Activated CD8-positive, alpha-beta T cell treated with anti-CD3 and anti-CD28 coated beads for 36 hours (primary cell): ENCODE data around the gene KPTN. TPM values are rescaled to one million over a fixed set of nuclear protein-coding genes. Genes with fewer than 3 reads are reported as not detected.

Experiments used
- ATAC-seq: fragments of 200-7000 bp; cut with Tn5 transposase; one replicate; pipeline ENCODE4 v1.10.0; 2021; ENCODE audit warnings: mild to moderate bottlenecking, moderate library complexity
- CTCF ChIA-PET: fragments of 350-600 bp; sonication (Branson Sonifier 250); formaldehyde crosslinking; loops from one replicate; lab custom pipeline; 2021; ENCODE audit warnings: antibody characterized with exemption; lab: Charles Lee
- POLR2A ChIA-PET: fragments of 350-600 bp; sonication (Branson Sonifier 250); formaldehyde crosslinking; loops from one replicate; lab custom pipeline; 2021; ENCODE audit warnings: antibody characterized with exemption; lab: Charles Lee
- DNase-seq: peaks from one replicate; pipeline ENCODE4 v3.0.0-alpha.2; 2020
- H3K27ac Mint-ChIP-seq: one replicate; pipeline ENCODE4 v1.8.0; 2021; ENCODE audit warnings: mild to moderate bottlenecking, mixed read lengths
- H3K27me3 Mint-ChIP-seq: one replicate; pipeline ENCODE4 v1.8.0; 2021; ENCODE audit warnings: mixed read lengths
- H3K36me3 Mint-ChIP-seq: one replicate; pipeline ENCODE4 v1.8.0; 2021; ENCODE audit warnings: low read depth, mixed read lengths
- H3K4me1 Mint-ChIP-seq: one replicate; pipeline ENCODE4 v1.8.0; 2021; ENCODE audit warnings: low read depth, mixed read lengths
- H3K4me3 Mint-ChIP-seq: one replicate; pipeline ENCODE4 v1.8.0; 2021; ENCODE audit warnings: mild to moderate bottlenecking, moderate library complexity, mixed read lengths
- H3K9me3 Mint-ChIP-seq: one replicate; pipeline ENCODE4 v1.8.0; 2021; ENCODE audit warnings: mixed read lengths
- intact Hi-C: fragments of 100-400 bp; cut with micrococcal nuclease; formaldehyde crosslinking; loops from one replicate; pipeline ENCODE4 v1.10.0; 2022
- total RNA-seq, 2 experiments: library from RNA; stranded (reverse); gene quantifications; one replicate each; pipeline ENCODE4 v1.2.3, GENCODE V29; 2021
- TF ChIP-seq, protein P1 (sequence below): fragments of 200-600 bp; IDR thresholded peaks from one replicate; pipeline ENCODE4 v1.8.0; 2022; ENCODE audit warnings: antibody characterized with exemption, mild to moderate bottlenecking

Gene KPTN
- total RNA-seq, 2 experiments from 2014 or later, result 10.4 to 11.0 TPM

- DNase-seq (no peak), ATAC-seq (no peak)
- TF ChIP-seq, protein P1, sequence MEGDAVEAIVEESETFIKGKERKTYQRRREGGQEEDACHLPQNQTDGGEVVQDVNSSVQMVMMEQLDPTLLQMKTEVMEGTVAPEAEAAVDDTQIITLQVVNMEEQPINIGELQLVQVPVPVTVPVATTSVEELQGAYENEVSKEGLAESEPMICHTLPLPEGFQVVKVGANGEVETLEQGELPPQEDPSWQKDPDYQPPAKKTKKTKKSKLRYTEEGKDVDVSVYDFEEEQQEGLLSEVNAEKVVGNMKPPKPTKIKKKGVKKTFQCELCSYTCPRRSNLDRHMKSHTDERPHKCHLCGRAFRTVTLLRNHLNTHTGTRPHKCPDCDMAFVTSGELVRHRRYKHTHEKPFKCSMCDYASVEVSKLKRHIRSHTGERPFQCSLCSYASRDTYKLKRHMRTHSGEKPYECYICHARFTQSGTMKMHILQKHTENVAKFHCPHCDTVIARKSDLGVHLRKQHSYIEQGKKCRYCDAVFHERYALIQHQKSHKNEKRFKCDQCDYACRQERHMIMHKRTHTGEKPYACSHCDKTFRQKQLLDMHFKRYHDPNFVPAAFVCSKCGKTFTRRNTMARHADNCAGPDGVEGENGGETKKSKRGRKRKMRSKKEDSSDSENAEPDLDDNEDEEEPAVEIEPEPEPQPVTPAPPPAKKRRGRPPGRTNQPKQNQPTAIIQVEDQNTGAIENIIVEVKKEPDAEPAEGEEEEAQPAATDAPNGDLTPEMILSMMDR, result no peak
- Mint-ChIP-seq H3K4me3 (no peak overlapping the region), H3K9me3 (no peaks in the 10 kb centered on the region), H3K27me3 (peaks cover 36% of the 10 kb centered on the region), H3K27ac (no peak overlapping the region), H3K4me1 (no peaks in the 10 kb centered on the region), H3K36me3 (no peaks in the 10 kb centered on the region)
- ChIA-PET POLR2A (no interaction called here), CTCF (no interaction called here)
- intact Hi-C loops, result no loop called here
Measured at GRCh38 chr19:47464675-47465419, 19.2 kb downstream of the KPTN start.

DNA sequence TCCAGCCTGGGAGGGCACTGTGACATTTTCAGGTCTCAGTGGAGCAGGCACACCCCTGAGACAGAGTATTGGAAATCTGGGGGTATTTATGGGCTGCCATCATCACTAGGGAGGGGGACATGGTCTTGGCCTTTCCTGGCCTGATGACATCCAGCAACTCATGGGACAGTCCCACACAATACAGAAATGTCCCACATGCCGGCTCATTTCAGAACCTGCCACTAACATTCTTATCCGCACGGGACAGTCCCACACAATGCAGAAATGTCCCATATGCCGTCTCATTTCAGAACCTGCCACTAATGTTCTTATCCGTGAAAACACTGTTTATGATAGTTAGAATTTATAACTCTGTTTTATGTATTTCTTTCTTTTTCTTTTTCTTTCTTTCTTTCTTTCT, 22.1 kb downstream of the KPTN start:
- no peak for ATAC-seq
- DNase-seq, result no peak
- ChIA-PET CTCF (interaction anchor here (1.3 kb wide), 1 partner anchor 34 kb away, joined by 4 read pairs; no protein-coding TSS in a partner anchor), POLR2A (no interaction called here)
- intact Hi-C loops, result no loop called here
- Mint-ChIP-seq H3K36me3 (no peaks in the 10 kb centered on the region), H3K27me3 (peaks cover 26% of the 10 kb centered on the region), H3K27ac (no peak overlapping the region), H3K4me1 (no peaks in the 10 kb centered on the region), H3K9me3 (no peaks in the 10 kb centered on the region), H3K4me3 (no peak overlapping the region)
- TF ChIP-seq, protein P1, result no peak

DNA sequence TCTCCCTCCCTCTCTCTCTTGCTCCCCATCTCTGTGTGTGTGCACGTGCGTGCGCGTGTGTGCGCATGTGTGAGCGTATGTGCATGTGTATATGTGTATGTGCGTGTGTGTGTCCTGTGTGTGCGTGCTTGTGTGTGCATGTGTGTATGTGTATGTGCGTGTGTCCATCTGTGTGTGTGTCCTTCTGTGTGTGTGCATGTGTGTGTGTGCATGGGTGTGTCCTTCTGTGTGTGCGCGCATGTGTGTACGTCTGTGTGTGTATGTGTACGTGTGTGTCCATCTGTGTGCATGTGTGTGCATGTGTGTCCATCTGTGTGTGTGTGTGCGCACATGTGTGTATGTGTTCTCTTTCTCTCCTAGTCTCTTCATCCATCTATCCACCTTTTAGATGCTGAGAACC, 24.5 kb downstream of the KPTN start:
- CTCF ChIA-PET, result no interaction called here
- H3K27ac Mint-ChIP-seq, result no peak overlapping the region
- intact Hi-C loops, result no loop called here
- peaks cover 7% of the 10 kb centered on the region for H3K9me3 Mint-ChIP-seq
- H3K27me3 Mint-ChIP-seq, result peaks cover 34% of the 10 kb centered on the region
- no peak overlapping the region for H3K4me3 Mint-ChIP-seq
- POLR2A ChIA-PET, result interaction anchor here (0.6 kb wide), 1 partner anchor 129 kb away, joined by 4 read pairs; no protein-coding TSS in a partner anchor
- TF ChIP-seq, protein P1, result no peak
- DNase-seq (no peak), ATAC-seq (no peak)
- H3K36me3 Mint-ChIP-seq, result no peaks in the 10 kb centered on the region
- no peaks in the 10 kb centered on the region for H3K4me1 Mint-ChIP-seq

DNA sequence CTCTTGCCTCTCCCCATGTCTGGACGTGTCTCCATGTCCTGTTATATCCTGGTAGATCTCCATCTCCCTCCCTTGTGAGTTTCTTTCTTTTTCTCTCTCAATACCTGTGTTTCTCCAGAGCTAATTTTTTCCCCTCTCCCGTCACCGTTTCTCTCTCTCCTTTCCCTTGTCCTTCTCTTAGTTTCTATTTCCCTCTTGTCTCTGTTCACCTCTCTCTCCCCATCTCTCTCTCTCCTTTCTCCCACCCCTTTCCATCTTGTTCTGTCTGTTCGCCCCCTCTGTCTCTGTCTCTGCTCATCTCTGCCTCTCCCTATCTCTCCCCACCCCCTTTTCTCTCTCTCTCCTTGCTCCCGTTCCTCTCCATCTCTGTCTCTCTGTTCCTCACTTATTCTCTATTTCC, 25.3 kb downstream of the KPTN start:
- Mint-ChIP-seq H3K4me1 (no peaks in the 10 kb centered on the region), H3K27ac (no peak overlapping the region), H3K9me3 (peaks cover 7% of the 10 kb centered on the region), H3K36me3 (no peaks in the 10 kb centered on the region), H3K27me3 (peaks cover 31% of the 10 kb centered on the region), H3K4me3 (no peak overlapping the region)
- POLR2A ChIA-PET, result no interaction called here
- no peak for ATAC-seq
- CTCF ChIA-PET, result no interaction called here
- DNase-seq, result no peak
- intact Hi-C loops, result no loop called here
- TF ChIP-seq, protein P1, result no peak

DNA sequence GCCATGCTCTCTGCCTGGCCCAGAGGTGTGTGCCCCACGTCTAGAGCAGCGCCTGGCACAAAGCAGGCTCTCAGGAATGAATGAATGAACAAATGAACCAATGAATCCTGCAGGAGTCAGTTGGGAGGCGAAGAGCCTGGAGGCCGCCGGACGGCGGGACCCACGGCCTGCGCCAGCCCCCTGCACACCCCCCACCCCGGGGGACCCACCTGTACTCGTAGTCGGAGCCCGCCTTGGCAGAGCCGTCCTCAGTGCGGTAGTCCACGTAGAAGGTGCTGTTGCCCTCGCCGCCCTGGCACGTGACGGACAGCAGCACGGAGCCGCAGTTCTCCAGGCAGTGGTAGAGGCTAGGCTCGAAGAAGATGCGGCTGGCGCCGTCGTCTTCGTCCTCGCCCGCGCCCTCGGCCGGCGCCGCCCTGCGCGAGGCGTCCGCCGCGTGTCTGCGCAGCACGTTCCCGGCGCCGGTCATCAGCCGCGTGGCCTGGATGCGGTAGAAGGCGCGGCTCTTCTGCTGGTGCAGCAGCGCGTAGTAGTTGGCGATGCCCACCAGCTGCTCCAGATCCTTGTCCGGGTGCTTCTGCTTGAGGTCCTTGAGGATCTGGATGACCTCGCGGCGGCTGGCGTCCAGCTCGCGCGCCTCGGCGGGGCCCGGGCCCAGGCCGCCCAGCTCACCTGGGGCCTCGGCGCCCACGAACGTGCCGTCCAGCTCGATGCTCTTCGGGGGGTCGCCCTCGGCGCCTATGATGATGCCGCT, 27.1 kb downstream of the KPTN start:
- H3K4me1 Mint-ChIP-seq, result no peaks in the 10 kb centered on the region
- DNase-seq (no peak), ATAC-seq (no peak)
- TF ChIP-seq, protein P1, result no peak
- H3K9me3 Mint-ChIP-seq, result peaks cover 7% of the 10 kb centered on the region
- no peak overlapping the region for H3K4me3 Mint-ChIP-seq
- CTCF ChIA-PET, result interaction anchor here (1.1 kb wide), 1 partner anchor 8 kb away, joined by 3 read pairs; no protein-coding TSS in a partner anchor
- no peaks in the 10 kb centered on the region for H3K36me3 Mint-ChIP-seq
- POLR2A ChIA-PET, result no interaction called here
- peaks cover 29% of the 10 kb centered on the region for H3K27me3 Mint-ChIP-seq
- H3K27ac Mint-ChIP-seq, result no peak overlapping the region
- intact Hi-C loops, result no loop called here
